Activated CD4-positive, alpha-beta T cell treated with anti-CD3 and anti-CD28 coated beads, Interleukin-2, amount 50 U/mL, for 48 hours (primary cell): ENCODE results near the gene RNASE9.
"Not testable (repeated sequence)": the region's sequence is repeated elsewhere in the genome, so short reads cannot be mapped to it uniquely, and the experiment has no call there.

ENCODE experiments used
- DNase-seq, 2 experiments: peaks; one replicate each; pipeline ENCODE4 v3.0.0-alpha.2; 2020

The RNASE9 gene

GRCh38 chr14:20572382-20572990 lies 11.6 kb upstream of the RNASE9 start:
- DNase-seq, result not testable (repeated sequence)

DNA sequence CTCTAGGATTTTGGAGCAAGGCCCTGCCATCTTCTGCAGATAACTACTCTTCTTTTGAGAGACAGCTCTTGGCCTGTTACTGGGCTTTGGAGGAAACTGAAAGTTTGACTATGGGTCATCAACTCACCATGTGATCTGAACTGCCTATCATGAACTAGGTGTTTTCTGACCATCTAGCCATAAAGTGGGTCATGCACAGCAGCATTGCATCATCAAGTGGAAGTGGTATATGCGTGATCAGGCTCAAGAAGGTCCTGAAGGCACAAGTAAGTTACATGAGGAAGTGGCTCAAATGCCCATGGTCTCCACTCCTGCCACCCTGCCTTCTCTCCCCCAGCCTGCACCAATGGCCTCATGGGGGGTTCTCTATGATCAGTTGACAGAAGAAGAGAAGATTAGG lies 9.9 kb upstream of the RNASE9 start:
- not testable (repeated sequence) for DNase-seq

DNA sequence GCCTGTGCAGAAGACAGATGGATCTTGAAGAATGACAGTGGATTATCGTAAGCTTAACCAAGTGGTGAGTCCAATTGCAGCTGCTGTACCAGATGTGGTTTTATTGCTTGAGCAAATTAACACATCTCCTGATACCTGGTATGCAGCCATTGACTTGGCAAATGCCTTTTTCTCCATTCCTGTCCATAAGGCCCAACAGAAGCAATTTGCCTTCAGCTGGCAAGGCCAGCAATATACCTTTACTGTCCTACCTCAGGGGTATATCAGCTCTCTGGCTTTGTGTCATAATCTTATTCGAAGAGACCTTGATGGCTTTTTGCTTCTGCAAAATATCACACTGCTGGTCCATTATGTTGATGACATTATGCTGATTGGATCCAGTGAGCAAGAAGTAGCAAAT lies 9.0 kb upstream of the RNASE9 start:
- not testable (repeated sequence) for DNase-seq

DNA sequence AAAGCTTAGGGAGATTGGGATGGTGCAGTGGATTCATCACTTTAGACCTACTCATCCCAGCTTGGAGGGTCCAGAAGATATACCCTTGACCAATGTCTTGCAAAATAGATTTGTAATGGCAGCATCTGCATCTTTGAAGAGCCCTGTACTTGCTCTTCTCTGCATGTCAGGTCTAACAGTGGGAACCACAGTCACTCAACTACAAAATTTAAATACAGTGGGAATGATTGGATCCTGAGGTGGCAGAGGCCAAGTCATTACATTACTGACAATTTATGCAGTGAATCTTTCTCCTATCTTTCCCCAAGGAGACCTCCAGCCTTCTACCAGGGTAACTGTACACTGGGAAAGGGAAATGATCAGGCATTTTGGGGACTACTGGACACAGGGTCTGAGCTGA lies 8.2 kb upstream of the RNASE9 start:
- no peak for DNase-seq

DNA sequence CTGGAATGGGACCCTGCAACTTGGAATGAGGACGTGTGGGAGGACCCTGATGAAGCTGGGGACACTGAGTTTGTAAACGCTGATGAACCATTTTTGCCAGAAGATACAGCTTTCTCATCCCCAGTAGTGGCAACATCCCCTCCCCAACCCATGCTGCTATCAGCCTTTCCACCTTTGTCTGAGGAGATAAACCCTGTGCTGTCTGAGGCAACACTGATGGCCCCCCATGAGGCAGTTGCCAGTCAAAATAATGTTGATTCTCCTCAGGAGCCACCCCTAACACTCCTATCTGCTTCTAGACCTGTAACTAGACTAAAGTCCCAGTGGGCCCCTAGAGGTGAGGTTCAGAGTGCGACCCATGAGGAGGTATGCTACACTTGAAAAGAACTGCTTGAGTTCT lies 7.5 kb upstream of the RNASE9 start:
- DNase-seq, result no peak

GRCh38 chr14:20567199-20567598 lies 6.4 kb upstream of the RNASE9 start:
- DNase-seq, result not testable (repeated sequence)

- DNase-seq, result no peak
Measured at GRCh38 chr14:20564501-20564997, 3.7 kb upstream of the RNASE9 start.

- no peak for DNase-seq
Measured at GRCh38 chr14:20563971-20564370, 3.1 kb upstream of the RNASE9 start.

DNA sequence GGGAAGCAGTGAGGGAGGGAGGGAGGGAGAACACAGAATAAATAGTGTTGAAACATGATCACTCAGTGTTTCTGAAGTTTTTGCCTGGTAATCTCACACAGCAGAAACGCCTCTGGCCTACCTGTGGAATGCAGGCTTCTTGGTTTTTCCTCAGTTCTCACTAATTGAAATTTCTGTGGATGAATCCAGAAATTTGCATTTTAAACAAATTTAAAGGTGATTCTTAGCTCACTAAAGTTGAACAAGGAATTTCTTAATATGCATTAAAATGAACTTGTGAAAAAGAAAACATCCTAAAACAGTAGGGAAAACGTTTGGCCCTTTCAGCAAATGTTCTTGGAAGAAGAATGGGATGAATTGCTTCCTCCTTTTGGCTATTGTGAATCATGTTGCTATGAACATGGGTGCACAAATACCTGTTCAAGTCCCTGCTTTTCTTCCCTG lies 1.4 kb downstream of the RNASE9 start:
- DNase-seq, result no peak

- no peak for DNase-seq
Measured at GRCh38 chr14:20557212-20557542, 3.7 kb downstream of the RNASE9 start.

- DNase-seq, result no peak
Measured at GRCh38 chr14:20556500-20557211, 4.2 kb downstream of the RNASE9 start.

DNA sequence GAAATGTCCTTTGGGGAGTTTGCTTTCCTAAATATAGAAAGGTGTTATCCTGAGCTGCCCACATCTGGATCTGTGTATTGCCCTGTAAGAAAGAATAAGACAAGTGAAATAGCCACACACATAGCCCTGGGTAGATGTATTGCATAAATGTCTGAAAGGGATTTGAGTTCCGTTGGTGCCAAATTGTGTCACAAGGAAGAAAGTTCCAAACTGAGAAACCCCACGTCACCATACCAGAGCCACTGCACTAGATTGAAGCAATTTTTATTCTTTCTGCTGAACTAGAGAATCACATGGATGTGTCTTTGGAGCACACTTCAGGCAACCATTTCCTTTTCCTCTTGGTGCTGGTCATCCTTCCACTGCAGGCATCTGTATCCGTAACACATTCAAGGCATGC lies 5.0 kb downstream of the RNASE9 start:
- no peak for DNase-seq

DNA sequence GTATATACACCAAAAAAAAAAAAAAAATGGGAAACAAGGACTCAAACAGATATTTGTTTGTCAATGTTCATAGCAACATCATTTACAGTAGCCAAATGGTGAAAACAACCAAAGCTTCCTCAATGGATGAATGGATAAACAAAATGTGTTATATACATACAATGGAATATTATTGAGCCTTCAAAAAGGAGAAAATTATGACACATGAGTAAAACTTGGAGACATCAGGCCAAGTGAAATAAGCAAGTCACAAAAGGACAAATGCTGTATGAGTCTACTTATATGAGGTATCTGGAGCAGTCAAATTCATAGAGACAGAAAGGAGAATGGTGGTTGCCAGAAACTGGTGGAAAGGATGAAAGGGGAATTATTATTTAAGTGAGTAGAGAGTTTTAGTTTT lies 7.8 kb downstream of the RNASE9 start:
- no peak for DNase-seq

- no peak for DNase-seq
Measured at GRCh38 chr14:20551606-20552005, 9.2 kb downstream of the RNASE9 start.

GRCh38 chr14:20550926-20551325 lies 9.9 kb downstream of the RNASE9 start:
- no peak for DNase-seq

DNA sequence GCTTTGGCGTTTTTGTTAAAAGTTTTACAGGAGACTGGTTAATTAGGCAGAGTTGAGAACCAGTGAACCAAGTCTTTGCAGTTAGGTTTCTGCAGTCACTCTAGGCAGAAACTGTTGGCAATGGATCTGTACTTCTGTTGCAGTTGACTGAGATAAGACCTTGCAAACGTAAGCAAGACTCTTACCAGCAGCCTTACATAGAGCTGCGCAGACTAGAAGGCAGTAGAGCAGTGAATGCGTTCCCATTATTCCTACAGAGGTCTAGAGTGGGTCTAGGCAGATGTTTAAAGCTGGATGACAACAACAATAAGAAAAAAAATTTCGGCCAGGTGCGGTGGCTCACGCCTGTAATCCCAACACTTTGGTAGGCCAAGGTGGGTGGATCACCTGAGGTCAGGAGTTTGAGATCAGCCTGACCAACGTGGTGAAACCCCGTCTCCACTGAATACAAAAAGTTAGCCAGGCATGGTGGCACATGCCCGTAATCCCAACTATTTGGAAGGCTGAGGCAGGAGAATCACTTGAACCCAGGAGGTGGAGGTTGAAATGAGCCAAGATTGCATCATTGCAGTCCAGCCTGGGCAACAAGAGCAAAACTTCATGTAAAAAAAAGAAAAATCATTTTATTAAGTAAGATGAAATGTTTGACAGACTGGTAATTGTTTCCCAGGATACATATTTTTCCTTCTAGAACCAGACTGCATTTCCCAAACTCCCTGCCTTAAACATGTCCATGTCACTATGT lies 12.3 kb downstream of the RNASE9 start:
- DNase-seq, result no peak

DNA sequence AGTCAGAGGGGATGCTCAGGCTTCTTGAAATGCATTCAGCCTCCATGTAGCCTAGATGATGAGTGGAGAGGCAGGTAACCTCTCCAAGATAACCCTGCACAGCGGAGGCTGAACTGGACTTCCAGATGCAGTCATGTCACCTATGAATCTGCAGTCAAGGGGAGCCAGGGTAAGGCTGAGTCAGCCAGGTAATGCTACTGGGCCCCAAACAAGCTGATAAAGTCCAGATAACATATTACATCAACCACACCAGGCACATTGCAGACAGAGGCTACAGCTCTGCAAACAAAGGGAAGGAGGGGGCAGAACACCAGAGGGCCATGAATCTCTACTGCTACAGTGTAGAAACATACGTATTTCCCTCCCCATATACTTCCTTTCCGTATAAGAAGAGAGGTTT lies 14.0 kb downstream of the RNASE9 start:
- no peak for DNase-seq

GRCh38 chr14:20539906-20540305 lies 20.9 kb downstream of the RNASE9 start:
- DNase-seq, result no peak

DNA sequence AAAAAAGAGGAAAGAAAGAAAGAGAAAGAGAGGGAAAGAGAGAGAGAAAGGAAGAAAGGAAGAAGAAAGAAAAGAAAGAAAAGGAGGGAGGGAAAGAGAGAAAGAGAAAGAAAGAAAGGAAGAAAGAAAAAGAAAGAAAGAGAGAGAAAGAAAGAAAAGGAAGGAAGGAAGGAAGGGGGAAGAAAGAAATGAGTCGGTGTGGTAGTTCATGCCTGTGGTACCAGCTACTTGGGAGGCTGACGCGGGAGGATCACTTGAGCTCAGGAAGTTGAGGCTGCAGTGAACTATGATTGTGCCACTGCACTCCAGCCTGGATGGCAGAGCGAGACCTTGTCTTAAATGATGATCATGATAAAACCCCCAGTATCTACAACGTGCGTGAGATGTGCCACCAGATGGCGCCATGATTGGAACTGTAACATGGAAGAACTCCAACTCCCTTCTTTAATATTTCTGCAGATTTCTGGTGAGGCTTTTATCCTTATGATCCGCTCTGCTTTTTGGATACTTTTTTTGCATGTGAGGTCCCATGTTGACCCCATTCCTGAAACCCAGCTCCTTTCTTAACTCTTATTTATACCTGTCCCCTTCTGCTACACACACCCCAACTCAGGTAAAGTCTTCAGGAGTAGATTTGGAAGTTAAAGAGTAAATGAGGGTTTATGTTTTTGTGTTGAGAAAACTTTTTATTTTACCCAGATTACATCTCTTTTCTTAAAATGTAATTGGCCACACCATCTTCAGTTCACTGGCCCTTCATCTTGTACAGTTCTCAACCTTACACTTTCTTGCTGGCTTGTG lies 29.9 kb downstream of the RNASE9 start:
- peak; percentile 76 to 83 for DNase-seq

GRCh38 chr14:20529806-20530205 lies 31.0 kb downstream of the RNASE9 start:
- no peak for DNase-seq

- DNase-seq, result no peak
Measured at GRCh38 chr14:20524027-20524426, 36.8 kb downstream of the RNASE9 start.

DNA sequence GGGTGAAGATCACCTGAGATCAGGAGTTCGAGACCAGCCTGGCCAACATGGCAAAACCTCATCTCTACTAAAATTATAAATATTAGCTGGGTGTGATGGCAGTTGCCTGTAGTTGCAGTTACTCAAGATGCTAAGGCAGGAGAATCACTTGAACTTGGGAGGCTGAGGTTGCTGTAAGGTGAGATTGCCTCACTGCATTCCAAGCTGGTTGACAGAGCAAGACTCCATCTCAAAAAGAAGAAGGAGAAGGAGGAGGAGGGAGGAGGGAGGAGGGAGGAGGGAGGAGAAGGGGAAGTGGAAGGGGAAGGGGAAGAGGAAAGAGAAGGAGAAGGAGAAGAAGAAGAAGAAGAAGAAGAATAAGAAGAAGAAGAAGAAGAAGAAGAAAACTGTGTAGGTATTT lies 38.5 kb downstream of the RNASE9 start:
- no peak for DNase-seq

- no peak for DNase-seq
Measured at GRCh38 chr14:20516921-20517320, 43.9 kb downstream of the RNASE9 start.
